ENCODE measurements around the gene PIGH.

- TF ChIP-seq CTCF (IDR thresholded peaks at IDR 0.05) (no peak), POLR2A (IDR thresholded peaks at IDR 0.05) (no peak)
These were observed 37.9 kb downstream of the PIGH start for GRCh38 chr14:67562025-67562775.
